T-helper 1 cell treated with Interleukin-12 subunit alpha and Interleukin-12 subunit beta and Interleukin-4 antibody, amounts not matched to agents 30 ng/mL and 1 ng/mL, for 36 hours (primary cell): ENCODE data around the gene MCTP2. TPM values are rescaled to one million over a fixed set of nuclear protein-coding genes. Genes with fewer than 3 reads are reported as not detected.

Experiments used
- intact Hi-C: fragments of 100-400 bp; cut with micrococcal nuclease; formaldehyde crosslinking; loops from one replicate; pipeline ENCODE4 v1.15.1; 2024
- total RNA-seq: library from RNA; stranded (reverse); gene quantifications from 2 replicates; pipeline ENCODE4 v1.2.3, GENCODE V29; 2022

MCTP2 gene
- total RNA-seq, 1 donor from 2014 or later: 82.5 TPM

GRCh38 chr15:94294556-94294955 lies 63.2 kb downstream of the MCTP2 start:
- intact Hi-C loops: no loop called here

- intact Hi-C loops: no loop called here
Measured at GRCh38 chr15:94295275-94295674, 63.9 kb downstream of the MCTP2 start.

GRCh38 chr15:94296717-94297116 lies 65.4 kb downstream of the MCTP2 start:
- intact Hi-C loops: loop anchor here (1.0 kb wide), 2 partner anchors 9 kb away; no protein-coding TSS in a partner anchor

- intact Hi-C loops: loop anchor here (1.0 kb wide), 2 partner anchors 8 to 10 kb away; no protein-coding TSS in a partner anchor
Measured at GRCh38 chr15:94297558-94297957, 66.2 kb downstream of the MCTP2 start.

GRCh38 chr15:94298364-94298763 lies 67.0 kb downstream of the MCTP2 start:
- intact Hi-C loops: no loop called here

GRCh38 chr15:94300612-94301011 lies 69.3 kb downstream of the MCTP2 start:
- intact Hi-C loops: loop anchor here (10.0 kb wide), 1 partner anchor 1496 kb away; no protein-coding TSS in a partner anchor

GRCh38 chr15:94305133-94305532 lies 73.8 kb downstream of the MCTP2 start:
- intact Hi-C loops: loop anchor here (1.0 to 10.0 kb wide), 8 partner anchors 8 to 1500 kb away; partner anchors contain the start of gene MCTP2

- intact Hi-C loops: loop anchor here (5.0 to 10.0 kb wide), 2 partner anchors 145 to 1502 kb away; no protein-coding TSS in a partner anchor
Measured at GRCh38 chr15:94306700-94307650, 75.6 kb downstream of the MCTP2 start.

GRCh38 chr15:94312946-94313345 lies 81.6 kb downstream of the MCTP2 start:
- intact Hi-C loops: no loop called here

- intact Hi-C loops: no loop called here
Measured at GRCh38 chr15:94314639-94315038, 83.3 kb downstream of the MCTP2 start.

GRCh38 chr15:94317211-94317610 lies 85.8 kb downstream of the MCTP2 start:
- intact Hi-C loops: no loop called here

GRCh38 chr15:94322141-94322540 lies 90.8 kb downstream of the MCTP2 start:
- intact Hi-C loops: loop anchor here (5.0 kb wide), 1 partner anchor 325 kb away; no protein-coding TSS in a partner anchor

- intact Hi-C loops: loop anchor here (5.0 kb wide), 1 partner anchor 326 kb away; no protein-coding TSS in a partner anchor
Measured at GRCh38 chr15:94323076-94323475, 91.7 kb downstream of the MCTP2 start.

GRCh38 chr15:94324117-94324826 lies 92.9 kb downstream of the MCTP2 start:
- intact Hi-C loops: loop anchor here (1.0 to 5.0 kb wide), 6 partner anchors 19 to 327 kb away; partner anchors contain the start of gene MCTP2

- intact Hi-C loops: loop anchor here (1.0 to 5.0 kb wide), 7 partner anchors 20 to 328 kb away; partner anchors contain the start of gene MCTP2
Measured at GRCh38 chr15:94324835-94325767, 93.7 kb downstream of the MCTP2 start.

- intact Hi-C loops: loop anchor here (5.0 kb wide), 1 partner anchor 255 kb away; no protein-coding TSS in a partner anchor
Measured at GRCh38 chr15:94327356-94327936, 96.1 kb downstream of the MCTP2 start.

- intact Hi-C loops: no loop called here
Measured at GRCh38 chr15:94331731-94332130, 100.4 kb downstream of the MCTP2 start.

GRCh38 chr15:94335616-94336015 lies 104.3 kb downstream of the MCTP2 start:
- intact Hi-C loops: no loop called here

- intact Hi-C loops: no loop called here
Measured at GRCh38 chr15:94336817-94337467, 105.6 kb downstream of the MCTP2 start.
